HCT116 (cell line): Measurements from ENCODE around the gene SLF1. TPM values are rescaled to one million over a fixed set of nuclear protein-coding genes. Genes with fewer than 3 reads are reported as not detected.

Experiments used
- ATAC-seq: fragments of 200-7000 bp; cut with Tn5 transposase; 2 replicates; pipeline ENCODE4 v1.9.1; 2020; ENCODE audit warnings: mild to moderate bottlenecking, moderate library complexity
- BruUV-seq: library from RNA; stranded (reverse); fragments of 400-500 nt; replicated peaks from 2 replicates; lab custom pipeline; 2021; lab: Mats Ljungman, UMichigan
- CTCF ChIA-PET: fragments of 300-600 bp; sonication (Branson Sonifier 250); formaldehyde crosslinking; loops from one replicate; lab custom pipeline; 2021; ENCODE audit warnings: antibody characterized with exemption; lab: Charles Lee
- POLR2A ChIA-PET: fragments of 300-600, 350-600 bp; sonication (Branson Sonifier 250); formaldehyde crosslinking; loops from one replicate; lab custom pipeline; 2021; ENCODE audit warnings: antibody characterized with exemption; lab: Charles Lee
- RAD21 ChIA-PET, 2 experiments: fragments of 300-600 bp; sonication (Branson Sonifier 250); formaldehyde crosslinking; loops; one replicate each; lab custom pipeline; 2023; ENCODE audit warnings: low total read pairs in 2 of 2; ENCODE audit not compliant: uncharacterized antibody in 2 of 2, unreplicated experiment in 2 of 2, low non-redundant PET in 1 of 2; lab: Charles Lee
- DNase-seq: peaks from one replicate; pipeline ENCODE4 v3.0.0-alpha.2; 2010; ENCODE audit warnings: low read depth, low spot score
- H2AFZ ChIP-seq: fragments of 200-600 bp; shearing (Covaris generic), sonication (generic); 2 replicates; pipeline ENCODE4 v1.6.1; 2017; ENCODE audit warnings: low read depth, mixed run types, mixed read lengths, antibody characterized with exemption, low read length; ENCODE audit not compliant: poor library complexity, severe bottlenecking
- H3K27ac ChIP-seq: 2 replicates; pipeline ENCODE4 v1.5.1; 2012; ENCODE audit warnings: low read depth, low read length
- H3K27me3 ChIP-seq: fragments of 200-600 bp; sonication (generic); 2 replicates; pipeline ENCODE4 v1.6.1; 2016; ENCODE audit warnings: mixed run types, low read length, mixed read lengths; ENCODE audit not compliant: insufficient read depth
- H3K36me3 ChIP-seq, 2 experiments: fragments of 200-500 bp in 1 of 2; fragments of 200-600 bp in 1 of 2; sonication (Bioruptor generic) in 1 of 2; sonication (generic) in 1 of 2; 2 replicates each; pipeline versions ENCODE4 v1.5.1 to v1.6.1; 2014 to 2016; ENCODE audit warnings: low read length in 2 of 2, inconsistent platforms in 1 of 2, mixed read lengths in 1 of 2, mixed run types in 1 of 2; ENCODE audit not compliant: insufficient read depth in 2 of 2, control insufficient read depth in 1 of 2
- H3K4me1 ChIP-seq, 2 experiments: fragments of 200-600 bp in 1 of 2; sonication (generic) in 1 of 2; 2 replicates each; pipeline versions ENCODE4 v1.5.1 to v1.6.1; 2012 to 2017; ENCODE audit warnings: low read length in 2 of 2, inconsistent platforms in 1 of 2, mild to moderate bottlenecking in 1 of 2, mixed read lengths in 1 of 2, mixed run types in 1 of 2, moderate library complexity in 1 of 2; ENCODE audit not compliant: insufficient read depth in 2 of 2, control insufficient read depth in 1 of 2
- H3K4me2 ChIP-seq: fragments of 200-600 bp; sonication (generic); 2 replicates; pipeline ENCODE4 v1.6.1; 2017; ENCODE audit warnings: mixed run types, low read length, mixed read lengths
- H3K4me3 ChIP-seq, 2 experiments: fragments of 200-600 bp in 1 of 2; sonication (generic) in 1 of 2; replicated peaks in 1 of 2; 2 replicates each; pipeline ENCODE4 v1.5.1; 2011 to 2016; ENCODE audit warnings: low read length in 2 of 2, control low read depth in 1 of 2, low read depth in 1 of 2, mild to moderate bottlenecking in 1 of 2, mixed read lengths in 1 of 2, mixed run types in 1 of 2
- H3K79me2 ChIP-seq: fragments of 200-600 bp; sonication (generic); 2 replicates; pipeline ENCODE4 v1.6.1; 2017; ENCODE audit warnings: mild to moderate bottlenecking, mixed run types, low read length, moderate library complexity, mixed read lengths; ENCODE audit not compliant: insufficient read depth
- H3K9ac ChIP-seq: fragments of 200-600 bp; sonication (generic); 2 replicates; pipeline ENCODE4 v1.6.1; 2016; ENCODE audit warnings: low read length, mixed read lengths
- H3K9me2 ChIP-seq: fragments of 200-600 bp; sonication (generic), shearing (Covaris generic); 2 replicates; pipeline ENCODE4 v1.6.1; 2017; ENCODE audit warnings: mixed run types, mild to moderate bottlenecking, moderate library complexity; ENCODE audit not compliant: insufficient read depth
- H3K9me3 ChIP-seq, 2 experiments: fragments of 200-500 bp in 1 of 2; fragments of 200-600 bp in 1 of 2; sonication (Bioruptor generic) in 1 of 2; sonication (generic) in 1 of 2; 2 replicates each; pipeline ENCODE4 v1.6.1; 2014 to 2017; ENCODE audit warnings: low read length in 2 of 2, mixed read lengths in 2 of 2, inconsistent platforms in 1 of 2, low read depth in 1 of 2, mild to moderate bottlenecking in 1 of 2, mixed run types in 1 of 2, moderate library complexity in 1 of 2; ENCODE audit not compliant: control insufficient read depth in 1 of 2, insufficient read depth in 1 of 2
- H4K20me1 ChIP-seq: fragments of 200-600 bp; sonication (generic), shearing (Covaris generic); 2 replicates; pipeline ENCODE4 v1.6.1; 2017; ENCODE audit warnings: mixed run types, mild to moderate bottlenecking, moderate library complexity; ENCODE audit not compliant: insufficient read depth
- CBX3 ChIP-seq: IDR thresholded peaks from 2 replicates; pipeline ENCODE4 v1.6.1; 2012; ENCODE audit warnings: low read depth
- CEBPB ChIP-seq: IDR thresholded peaks from 2 replicates; pipeline ENCODE4 v1.6.1; 2012; ENCODE audit warnings: low read depth
- EGR1 ChIP-seq: IDR thresholded peaks from 2 replicates; pipeline ENCODE4 v1.6.1; 2012; ENCODE audit warnings: low read depth
- EZH2 ChIP-seq: fragments of 200-600 bp; sonication (generic); IDR thresholded peaks from 2 replicates; pipeline ENCODE4 v1.6.1; 2017; ENCODE audit warnings: antibody characterized with exemption, mixed run types
- FOSL1 ChIP-seq: IDR thresholded peaks from 2 replicates; pipeline ENCODE4 v1.6.1; 2012; ENCODE audit warnings: low read depth
- JUND ChIP-seq: IDR thresholded peaks from 2 replicates; pipeline ENCODE4 v1.6.1; 2012
- MAX ChIP-seq: IDR thresholded peaks from 2 replicates; pipeline ENCODE4 v1.6.1; 2012
- POLR2A ChIP-seq: IDR thresholded peaks from 2 replicates; pipeline ENCODE4 v1.7.0; 2011; ENCODE audit warnings: borderline replicate concordance; ENCODE audit not compliant: insufficient read depth, insufficient read length; ENCODE audit errors: extremely low read depth
- POLR2AphosphoS5 ChIP-seq: IDR thresholded peaks from 2 replicates; pipeline ENCODE4 v1.6.1; 2011; ENCODE audit warnings: mild to moderate bottlenecking, low read depth, low read length, moderate library complexity
- RAD21 ChIP-seq: IDR thresholded peaks from 2 replicates; pipeline ENCODE4 v1.6.1; 2012; ENCODE audit warnings: low read depth, mild to moderate bottlenecking
- SIN3A ChIP-seq: IDR thresholded peaks from 2 replicates; pipeline ENCODE4 v1.6.1; 2012; ENCODE audit warnings: low read depth
- SP1 ChIP-seq: IDR thresholded peaks from 2 replicates; pipeline ENCODE4 v1.6.1; 2012; ENCODE audit warnings: low read depth
- SRF ChIP-seq: IDR thresholded peaks from 2 replicates; pipeline ENCODE4 v1.6.1; 2012; ENCODE audit warnings: low read depth
- TCF7L2 ChIP-seq: IDR thresholded peaks from 2 replicates; pipeline ENCODE4 v1.7.0; 2011; ENCODE audit warnings: borderline replicate concordance, inconsistent platforms; ENCODE audit not compliant: insufficient read depth, insufficient read length; ENCODE audit errors: extremely low read depth
- YY1 ChIP-seq: IDR thresholded peaks from 2 replicates; pipeline ENCODE4 v1.6.1; 2011; ENCODE audit warnings: low read length, low read depth, moderate library complexity, mild to moderate bottlenecking; ENCODE audit not compliant: insufficient replicate concordance; ENCODE audit errors: extremely low read depth
- ZNF274 ChIP-seq: fragments of 200-500 bp; sonication (Bioruptor generic); IDR thresholded peaks from 2 replicates; pipeline ENCODE4 v1.6.1; 2014; ENCODE audit warnings: mild to moderate bottlenecking, low read depth, low read length, inconsistent platforms
- intact Hi-C: fragments of 100-400 bp; cut with micrococcal nuclease; formaldehyde crosslinking; loops from 2 replicates; pipeline ENCODE4 v1.10.0; 2022
- total RNA-seq: library from RNA; stranded (reverse); gene quantifications from one replicate; pipeline ENCODE4 v1.2.1, GENCODE V29; 2021; ENCODE audit not compliant: unreplicated experiment
- TF ChIP-seq, protein P1 (sequence below), 3 experiments: fragments of 200-600 bp in 1 of 3; sonication (generic) in 1 of 3; IDR thresholded peaks in 2 of 3; conservative IDR thresholded peaks in 1 of 3; 2 replicates each; pipeline ENCODE4 v1.5.1; 2012 to 2017; ENCODE audit warnings: low read depth in 2 of 3, low read length in 2 of 3, antibody characterized with exemption in 1 of 3, borderline replicate concordance in 1 of 3, control low read depth in 1 of 3, mild to moderate bottlenecking in 1 of 3, mixed read lengths in 1 of 3, mixed run types in 1 of 3, moderate library complexity in 1 of 3; ENCODE audit not compliant: insufficient read depth in 1 of 3

The SLF1 gene
- total RNA-seq, 1 experiment from 2014 or later, result 10.4 TPM

DNA sequence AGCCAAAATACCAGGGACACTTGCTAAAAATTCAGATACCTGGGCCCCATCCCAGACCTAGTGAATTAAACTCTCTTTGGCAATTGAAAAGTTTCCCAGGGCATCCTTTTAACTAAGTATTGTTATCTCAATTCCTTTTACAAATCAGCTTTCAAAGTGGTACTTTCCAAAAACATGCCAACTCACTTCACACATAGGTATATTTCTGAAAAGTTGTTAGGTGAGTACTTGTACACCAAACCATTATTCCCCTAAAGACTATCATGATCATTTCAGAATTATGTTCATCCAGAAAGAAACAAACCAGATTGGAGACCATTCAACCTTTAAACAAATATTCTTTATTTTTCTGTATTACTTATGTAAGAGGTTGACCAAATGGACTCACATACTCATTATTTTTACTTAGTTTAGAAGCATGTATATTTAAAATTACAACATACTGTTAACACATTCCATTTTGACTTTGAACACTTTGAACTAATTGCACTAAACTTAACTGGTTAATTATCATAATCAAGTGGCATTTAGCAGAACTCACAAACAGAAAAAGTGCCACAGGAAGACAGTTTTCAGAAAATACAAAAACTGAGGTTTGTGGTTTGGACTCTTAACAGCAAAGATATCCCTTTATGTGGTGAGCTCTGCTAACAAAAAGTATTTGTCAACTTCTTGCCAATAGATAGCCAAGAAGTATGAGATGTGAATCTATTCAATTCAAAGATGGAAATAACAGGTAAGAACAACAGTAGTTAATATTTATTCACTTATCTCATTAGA is 40.8 kb upstream of the SLF1 start:
- TF ChIP-seq YY1 (no peak), CBX3 (no peak), EZH2 (no peak), POLR2AphosphoS5 (no peak), EGR1 (no peak), ZNF274 (no peak), SIN3A (no peak), TCF7L2 (no peak), RAD21 (no peak), FOSL1 (no peak), MAX (no peak), JUND (no peak), POLR2A (no peak), CEBPB (no peak), SP1 (no peak), SRF (no peak)
- TF ChIP-seq, protein P1, sequence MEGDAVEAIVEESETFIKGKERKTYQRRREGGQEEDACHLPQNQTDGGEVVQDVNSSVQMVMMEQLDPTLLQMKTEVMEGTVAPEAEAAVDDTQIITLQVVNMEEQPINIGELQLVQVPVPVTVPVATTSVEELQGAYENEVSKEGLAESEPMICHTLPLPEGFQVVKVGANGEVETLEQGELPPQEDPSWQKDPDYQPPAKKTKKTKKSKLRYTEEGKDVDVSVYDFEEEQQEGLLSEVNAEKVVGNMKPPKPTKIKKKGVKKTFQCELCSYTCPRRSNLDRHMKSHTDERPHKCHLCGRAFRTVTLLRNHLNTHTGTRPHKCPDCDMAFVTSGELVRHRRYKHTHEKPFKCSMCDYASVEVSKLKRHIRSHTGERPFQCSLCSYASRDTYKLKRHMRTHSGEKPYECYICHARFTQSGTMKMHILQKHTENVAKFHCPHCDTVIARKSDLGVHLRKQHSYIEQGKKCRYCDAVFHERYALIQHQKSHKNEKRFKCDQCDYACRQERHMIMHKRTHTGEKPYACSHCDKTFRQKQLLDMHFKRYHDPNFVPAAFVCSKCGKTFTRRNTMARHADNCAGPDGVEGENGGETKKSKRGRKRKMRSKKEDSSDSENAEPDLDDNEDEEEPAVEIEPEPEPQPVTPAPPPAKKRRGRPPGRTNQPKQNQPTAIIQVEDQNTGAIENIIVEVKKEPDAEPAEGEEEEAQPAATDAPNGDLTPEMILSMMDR (IDR thresholded peaks at IDR 0.05 in 2 of 3, conservative IDR thresholded peaks at IDR 0.05 in 1 of 3; ENCODE audit: borderline replicate concordance in 1 of 3, insufficient read depth in 1 of 3, low read depth in 2 of 3, low read length in 2 of 3), result no peak
- Histone ChIP-seq H3K36me3 (no peaks in the 10 kb centered on the region), H3K4me3 (no peak overlapping the region), H3K9me2 (no peaks in the 10 kb centered on the region), H4K20me1 (no peaks in the 10 kb centered on the region), H3K27me3 (no peaks in the 10 kb centered on the region), H3K79me2 (no peaks in the 10 kb centered on the region), H2AFZ (no peak overlapping the region), H3K9me3 (no peaks in the 10 kb centered on the region), H3K9ac (no peak overlapping the region), H3K27ac (no peak overlapping the region), H3K4me2 (no peak overlapping the region), H3K4me1 (no peaks in the 10 kb centered on the region)
- no TSS peak for BruUV-seq
- intact Hi-C loops, result no loop called here
- CTCF ChIA-PET, result no interaction called here
- RAD21 ChIA-PET, result no interaction called here
- POLR2A ChIA-PET, result no interaction called here
- no peak for DNase-seq
- no peak for ATAC-seq
